Activated CD4-positive, alpha-beta T cell treated with anti-CD3 and anti-CD28 coated beads for 48 hours (primary cell): Measurements from ENCODE around the gene MTMR1.

Experiments
- DNase-seq: peaks from one replicate; pipeline ENCODE4 v3.0.0-alpha.2; 2020

The MTMR1 gene

GRCh38 chrX:150692831-150693724 lies at the start of gene MTMR1:
Gene MTMR1 (plus strand): TSS chrX:150693396. CDS start chrX:150693531, 135 bp downstream.
- DNase-seq, result peak; percentile 52

- DNase-seq, result no peak
Measured at GRCh38 chrX:150643958-150644357, 49.2 kb upstream of the MTMR1 start.

GRCh38 chrX:150644422-150644821 lies 48.8 kb upstream of the MTMR1 start:
- no peak for DNase-seq

GRCh38 chrX:150647331-150647730 lies 45.9 kb upstream of the MTMR1 start:
- DNase-seq, result no peak

- no peak for DNase-seq
Measured at GRCh38 chrX:150648296-150648940, 44.8 kb upstream of the MTMR1 start.

GRCh38 chrX:150649096-150649870 lies 43.9 kb upstream of the MTMR1 start:
- no peak for DNase-seq

- DNase-seq, result no peak
Measured at GRCh38 chrX:150651906-150652305, 41.3 kb upstream of the MTMR1 start.

GRCh38 chrX:150655788-150656187 lies 37.4 kb upstream of the MTMR1 start:
- DNase-seq, result no peak

GRCh38 chrX:150663073-150663472 lies 30.1 kb upstream of the MTMR1 start:
- no peak for DNase-seq

GRCh38 chrX:150664290-150664689 lies 28.9 kb upstream of the MTMR1 start:
- DNase-seq, result no peak

GRCh38 chrX:150676221-150676620 lies 17.0 kb upstream of the MTMR1 start:
- DNase-seq, result no peak

GRCh38 chrX:150680974-150681373 lies 12.2 kb upstream of the MTMR1 start:
- no peak for DNase-seq

GRCh38 chrX:150683112-150683511 lies 10.1 kb upstream of the MTMR1 start:
- DNase-seq, result no peak

- DNase-seq, result no peak
Measured at GRCh38 chrX:150683536-150684146, 9.6 kb upstream of the MTMR1 start.

- DNase-seq, result no peak
Measured at GRCh38 chrX:150688911-150689451, 4.2 kb upstream of the MTMR1 start.

GRCh38 chrX:150690126-150690525 lies 3.1 kb upstream of the MTMR1 start:
- peak; percentile 30 for DNase-seq

GRCh38 chrX:150692296-150692695 lies 900 bp upstream of the MTMR1 start:
- peak; percentile 23 for DNase-seq

- DNase-seq, result peak; percentile 81
Measured at GRCh38 chrX:150693725-150694574, 754 bp downstream of the MTMR1 start.

- DNase-seq, result peak; percentile 60
Measured at GRCh38 chrX:150694738-150695410, 1.7 kb downstream of the MTMR1 start.

- no peak for DNase-seq
Measured at GRCh38 chrX:150696331-150696730, 3.1 kb downstream of the MTMR1 start.

GRCh38 chrX:150696866-150697265 lies 3.7 kb downstream of the MTMR1 start:
- DNase-seq, result peak; percentile 38
